DMS153 (cell line): ENCODE measurements around the gene SSX2IP.
"Not testable (repeated sequence)": the region's sequence is repeated elsewhere in the genome, so short reads cannot be mapped to it uniquely, and the experiment has no call there.

Experiments used
- DNase-seq: peaks from one replicate; lab custom pipeline; 2025; lab: John Stamatoyannopoulos, UW

Gene SSX2IP

DNA sequence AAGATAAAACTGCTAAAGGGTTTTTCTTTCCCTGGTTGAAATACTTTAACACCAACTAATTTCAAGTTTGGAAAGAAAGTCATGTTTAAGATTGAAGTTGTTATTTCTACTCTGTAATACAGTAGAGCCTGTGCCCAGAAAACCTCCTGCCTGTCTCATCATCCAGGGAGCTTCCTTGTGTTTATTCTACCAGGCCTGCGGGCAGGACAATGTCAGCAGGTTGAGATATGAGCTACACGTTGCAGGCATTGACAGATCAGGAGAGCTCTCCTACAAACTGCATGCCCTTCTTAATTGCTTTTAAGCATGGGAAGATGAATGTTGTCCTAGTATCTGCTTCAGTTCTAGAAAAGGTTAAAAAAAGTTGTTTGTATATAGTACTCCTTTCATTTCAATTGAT is 72.9 kb downstream of the SSX2IP start:
- no peak for DNase-seq

DNA sequence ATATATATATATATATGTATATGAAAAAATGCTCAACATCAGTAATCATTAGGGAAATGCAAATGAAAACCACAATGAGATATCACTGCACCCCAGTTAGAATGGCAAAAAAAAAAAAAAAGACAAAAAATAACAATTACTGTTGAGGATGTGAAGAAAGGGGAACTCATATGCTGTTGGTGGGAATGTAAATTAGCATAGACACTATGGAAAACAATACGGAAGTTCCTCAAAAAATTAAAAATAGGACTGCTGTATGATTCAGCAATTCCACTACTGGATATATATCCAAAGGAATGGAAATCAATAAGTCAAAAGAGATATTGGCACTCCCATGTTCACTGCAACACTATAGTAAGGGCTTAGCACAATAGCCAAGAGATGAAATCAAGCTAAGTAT is 74.5 kb downstream of the SSX2IP start:
- no peak for DNase-seq

DNA sequence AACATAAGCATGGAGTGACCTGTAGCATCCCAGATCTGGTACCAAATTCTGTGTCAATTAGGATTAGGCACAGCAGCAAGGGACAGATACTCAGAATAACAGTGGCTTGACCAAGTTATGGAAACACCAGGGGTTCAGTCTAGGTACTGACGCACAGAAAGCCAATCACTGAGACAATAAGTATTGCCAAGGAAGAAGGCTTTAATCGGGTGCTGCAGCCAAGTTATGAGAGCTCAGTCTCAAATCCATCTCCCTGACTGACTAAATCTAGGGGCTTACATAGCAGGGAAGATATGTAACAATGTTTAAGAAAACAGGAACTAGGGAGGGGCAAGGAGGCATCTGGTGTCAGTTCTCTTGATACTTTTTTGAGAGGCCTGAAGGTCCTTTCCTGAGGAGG is 76.4 kb downstream of the SSX2IP start:
- no peak for DNase-seq

DNA sequence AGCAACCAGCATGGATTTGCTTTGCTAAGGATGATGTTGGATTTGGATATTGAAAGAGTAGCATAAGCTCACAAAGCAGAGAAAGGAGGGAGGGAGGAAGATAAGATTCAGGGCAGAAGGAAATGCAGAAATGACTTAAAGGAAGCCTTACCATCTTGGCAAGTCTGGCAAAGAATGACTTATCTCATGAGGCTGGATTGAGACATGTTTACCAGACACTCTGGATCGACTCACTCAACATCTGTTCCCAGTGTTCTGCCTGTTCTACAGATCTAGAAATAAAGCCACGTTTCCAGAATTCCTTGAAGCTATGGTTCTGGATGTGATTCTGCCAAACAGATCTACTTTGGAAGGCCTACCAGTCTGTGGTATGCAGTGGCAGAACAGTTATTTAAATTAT is 77.2 kb downstream of the SSX2IP start:
- no peak for DNase-seq

DNA sequence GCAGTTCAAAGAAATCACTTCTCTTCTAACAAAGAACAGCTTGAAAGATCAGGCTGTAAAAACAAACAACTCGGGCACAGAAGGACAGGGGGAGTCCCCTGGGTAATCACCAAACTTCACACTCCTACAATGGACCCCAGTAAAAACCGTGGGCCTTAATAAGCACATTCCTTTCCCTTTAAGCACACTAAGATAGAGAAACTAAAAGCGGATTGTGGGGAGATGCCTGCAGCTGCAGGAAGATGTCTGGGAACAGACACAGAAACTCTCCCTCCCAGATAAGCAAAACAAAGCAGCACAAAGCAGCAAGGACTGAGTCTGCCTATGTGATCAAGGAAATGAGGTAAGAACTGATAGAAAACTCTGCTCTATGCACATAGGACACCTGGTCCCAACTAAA is 78.5 kb downstream of the SSX2IP start:
- no peak for DNase-seq

DNA sequence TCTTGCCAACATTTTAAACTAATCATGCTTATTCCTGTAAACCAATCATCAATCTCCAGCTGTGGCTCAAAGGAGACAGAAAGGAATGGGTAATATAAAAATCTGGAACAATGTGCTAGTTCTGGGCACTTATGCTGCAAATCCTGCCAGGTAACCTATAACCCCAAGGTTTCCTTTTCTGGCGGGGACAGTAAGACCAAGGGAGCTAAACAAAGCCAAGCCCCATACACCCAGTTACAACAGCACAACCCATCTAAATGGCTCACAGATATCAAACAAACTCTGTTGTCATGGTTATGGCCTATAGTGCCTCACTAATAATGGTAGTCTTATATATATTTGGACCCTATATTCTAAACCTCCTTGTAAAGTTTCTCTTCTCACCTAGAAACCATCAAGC is 79.2 kb downstream of the SSX2IP start:
- DNase-seq: no peak

DNA sequence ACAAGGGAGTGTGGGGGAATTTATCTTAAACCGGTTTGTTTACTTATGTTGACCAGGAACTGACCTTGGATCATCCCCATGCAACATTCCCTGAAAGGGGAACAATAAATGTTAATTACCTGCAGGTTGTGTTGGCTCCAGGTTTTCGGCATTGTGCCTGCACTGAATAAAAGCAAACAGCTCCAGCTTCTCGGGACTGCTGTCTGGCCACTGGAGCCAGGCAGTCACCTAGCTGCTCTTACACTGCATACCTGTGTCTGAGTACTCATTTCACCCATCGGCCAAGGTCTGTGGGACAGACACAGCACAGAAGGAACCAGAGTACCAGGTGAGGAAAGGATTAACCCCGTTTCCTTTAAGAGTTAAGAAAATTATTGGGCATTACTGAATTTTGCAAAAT is 83.3 kb downstream of the SSX2IP start:
- no peak for DNase-seq

DNA sequence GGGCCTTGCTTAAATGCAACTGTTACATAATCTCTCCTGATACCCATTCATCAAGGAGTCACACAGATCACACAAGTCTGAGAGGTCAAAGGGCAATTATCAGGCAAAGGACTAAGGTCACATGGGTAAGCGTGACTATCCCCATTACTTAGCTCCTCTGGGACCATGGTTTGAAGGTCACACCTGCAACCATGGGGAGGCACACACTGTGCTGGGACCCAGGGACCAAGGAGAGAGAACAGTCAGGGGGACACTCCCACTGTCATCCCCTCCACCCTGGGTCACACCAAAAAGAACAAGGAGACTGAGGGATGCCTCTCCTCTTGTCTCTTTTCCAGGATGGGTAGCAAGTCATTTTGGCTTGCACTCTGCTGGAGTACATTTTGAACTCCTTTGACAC is 85.1 kb downstream of the SSX2IP start:
- DNase-seq: no peak

DNA sequence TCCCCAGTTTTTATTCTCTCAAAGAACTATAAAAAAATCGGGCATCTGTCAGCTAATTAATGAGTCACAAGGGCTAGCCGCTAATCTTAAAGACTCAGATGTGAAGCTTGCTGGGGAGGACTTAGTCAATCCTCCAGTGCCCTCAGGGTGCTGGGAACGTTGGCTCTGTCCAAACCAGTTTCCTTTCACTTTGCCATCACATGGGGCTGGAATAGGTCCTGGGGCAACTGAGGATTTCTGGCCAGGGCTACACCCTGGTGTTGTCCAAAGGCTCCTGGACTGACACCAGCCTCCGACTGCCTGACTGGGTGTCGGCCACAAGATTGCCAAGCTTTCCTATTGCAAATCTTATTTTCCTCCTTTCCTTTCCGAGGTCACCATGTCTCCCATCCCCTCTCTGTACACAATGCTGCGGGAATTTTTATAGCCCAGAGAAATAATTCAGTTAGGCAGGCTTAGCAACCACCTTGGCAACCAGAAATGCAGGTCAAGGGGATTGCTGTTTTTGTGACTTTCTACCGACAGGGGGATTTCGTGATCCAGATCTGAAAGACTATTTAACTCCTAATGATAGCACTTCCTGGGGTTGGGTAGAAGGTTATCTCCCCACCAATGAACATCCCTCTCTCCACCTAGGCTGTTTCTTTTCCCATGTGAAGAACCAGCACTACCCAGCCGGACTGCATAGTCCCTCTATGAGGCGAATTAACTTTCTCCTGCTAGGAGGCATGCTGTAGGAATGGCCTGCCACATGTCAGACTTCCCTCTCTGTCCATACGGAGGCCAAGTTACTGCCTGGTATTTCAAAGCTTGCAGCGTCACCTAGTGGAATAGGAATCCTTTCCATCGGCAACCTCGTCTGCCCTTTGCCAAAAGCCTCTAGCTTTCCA is 86.1 kb downstream of the SSX2IP start:
- peak; percentile 50 for DNase-seq

DNA sequence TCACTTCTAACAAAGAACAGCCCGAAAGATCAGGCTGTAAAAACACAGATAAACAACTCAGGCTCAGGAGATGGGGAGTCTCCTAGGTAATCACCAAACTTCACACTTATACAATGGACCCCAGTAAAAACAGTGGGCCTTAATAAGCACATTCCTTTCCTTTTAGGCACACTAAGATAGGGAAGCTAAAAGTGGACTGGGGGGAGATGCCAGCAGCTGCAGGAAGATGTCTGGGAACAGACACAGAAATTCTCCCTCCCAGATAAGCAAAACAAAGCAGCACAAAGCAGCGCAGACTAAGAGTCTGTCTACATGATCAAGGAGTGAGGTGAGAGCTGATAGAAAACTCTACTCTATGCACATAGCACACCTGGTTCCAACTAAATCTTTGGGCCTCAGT is 87.0 kb downstream of the SSX2IP start:
- no peak for DNase-seq

DNA sequence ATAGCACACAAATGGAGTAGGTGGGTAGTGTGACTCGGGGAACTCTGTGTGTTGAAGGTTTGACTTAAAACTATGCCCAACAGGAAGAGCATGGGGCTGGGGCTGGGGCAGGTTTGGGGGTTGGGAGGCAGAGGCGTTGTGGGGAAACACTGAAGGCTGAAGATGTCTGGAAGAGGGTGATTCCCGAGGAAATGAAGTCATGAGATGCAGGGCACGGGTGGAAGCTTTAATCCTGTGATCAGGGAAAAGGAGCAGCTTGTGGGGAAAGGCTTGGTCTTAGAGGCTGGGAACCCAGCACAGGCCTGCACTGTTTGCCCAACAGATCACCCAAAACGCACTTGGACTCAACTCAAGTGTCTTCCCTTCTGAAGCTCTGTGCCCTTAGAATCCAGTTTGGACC is 89.5 kb downstream of the SSX2IP start:
- no peak for DNase-seq

DNA sequence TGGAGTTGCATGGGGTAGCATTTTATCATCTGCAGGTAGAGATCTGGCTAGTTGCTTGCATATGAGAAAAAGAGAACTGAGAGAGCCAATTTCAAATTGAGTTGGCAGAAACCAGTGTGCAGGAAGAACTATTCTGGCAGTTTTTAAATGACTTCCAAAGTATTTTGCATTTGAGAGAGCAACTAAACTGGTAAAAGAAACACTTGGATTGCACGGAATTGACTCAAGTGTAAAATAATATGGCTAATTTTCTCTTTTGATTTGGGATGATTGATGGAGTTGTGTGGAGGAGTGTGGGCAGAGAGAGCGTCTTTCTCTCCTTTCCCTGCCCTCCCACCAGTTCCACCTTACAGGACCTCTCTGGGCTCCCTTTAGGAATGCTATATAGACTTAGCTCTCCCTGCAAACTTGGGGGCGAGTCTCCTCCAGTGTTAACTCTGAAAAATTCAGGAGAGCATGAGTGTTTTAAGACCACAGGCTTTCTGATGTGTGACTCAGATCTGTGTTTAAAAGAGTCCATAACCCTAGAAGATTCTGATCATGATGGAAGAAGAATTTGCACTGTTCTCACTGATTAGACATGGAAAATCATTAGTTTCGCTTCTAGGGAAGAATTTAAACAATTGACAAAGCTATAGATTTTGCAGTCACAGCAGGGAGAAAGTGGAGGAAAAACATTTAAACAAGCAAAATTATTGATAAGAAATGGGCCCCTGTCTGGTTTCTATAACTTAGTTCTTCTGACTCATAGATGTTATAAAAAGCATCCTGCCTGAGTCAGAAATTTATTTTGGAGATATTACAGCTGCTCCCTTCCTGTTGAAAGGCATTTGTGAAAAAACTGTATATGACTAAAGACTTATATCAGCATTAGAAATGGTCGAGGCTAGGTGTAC is 91.2 kb downstream of the SSX2IP start:
- no peak for DNase-seq

DNA sequence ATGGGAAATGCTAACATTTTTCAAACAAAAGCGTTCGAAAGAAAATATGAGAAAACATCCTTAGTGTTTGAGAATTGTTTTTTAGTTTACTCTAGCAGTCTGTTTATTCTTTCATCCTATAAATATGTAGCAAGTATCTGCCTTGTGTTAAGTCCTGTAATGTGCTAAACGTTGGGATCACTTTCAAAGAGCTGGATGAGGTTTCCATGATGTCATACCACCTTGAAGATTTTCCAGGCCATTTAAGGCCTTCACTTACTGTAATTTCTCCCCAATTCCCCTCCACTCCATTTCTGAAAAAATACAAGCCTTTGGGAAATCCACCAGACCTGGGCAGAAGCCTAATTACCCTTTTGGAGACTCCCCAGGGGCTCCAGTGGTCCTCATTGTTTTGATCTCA is 91.8 kb downstream of the SSX2IP start:
- DNase-seq: no peak

DNA sequence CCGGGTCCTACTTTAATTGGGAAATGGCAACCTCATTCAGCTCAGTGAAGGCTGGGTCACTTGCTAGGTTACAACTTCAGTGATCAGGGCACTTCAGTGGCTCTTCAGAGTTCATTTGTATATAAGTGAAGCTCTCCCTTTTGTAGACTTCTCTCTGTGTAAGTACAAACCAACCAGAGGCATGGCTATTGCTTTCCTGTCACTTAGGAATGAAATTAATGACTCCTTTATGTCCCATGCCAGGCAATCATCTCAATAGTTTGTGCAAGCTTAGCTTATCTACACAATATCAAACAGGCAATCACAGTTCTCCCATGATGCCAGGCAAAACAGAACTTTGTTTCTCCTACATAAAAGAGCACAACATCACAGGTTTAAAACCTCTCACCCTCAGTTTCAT is 93.2 kb downstream of the SSX2IP start:
- no peak for DNase-seq

DNA sequence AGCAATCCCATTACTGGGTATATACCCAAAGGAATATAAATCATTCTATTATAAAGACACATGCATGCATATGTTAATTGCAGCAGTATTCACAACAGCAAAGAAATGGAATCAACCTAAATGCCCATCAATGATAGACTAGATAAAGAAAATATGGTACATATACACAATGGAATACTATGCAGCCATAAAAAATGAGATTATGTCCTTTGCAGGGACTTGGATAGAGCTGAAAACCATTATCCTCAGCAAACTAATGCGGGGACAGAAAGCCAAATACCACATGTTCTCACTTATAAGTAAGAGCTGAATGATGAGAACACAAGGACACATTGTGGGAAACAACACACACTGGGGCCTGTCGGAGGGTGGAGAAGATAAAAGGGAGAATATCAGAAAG is 95.3 kb downstream of the SSX2IP start:
- not testable (repeated sequence) for DNase-seq
